CD4-positive, alpha-beta T cell treated with Interferon gamma for 1 hour (primary cell): ENCODE measurements around the gene USP6NL.

ENCODE experiments used
- DNase-seq: peaks from one replicate; pipeline ENCODE4 v3.0.0-alpha.2; 2020

The USP6NL gene

GRCh38 chr10:11546581-11546980 is 64.9 kb downstream of the USP6NL start:
- no peak for DNase-seq

DNA sequence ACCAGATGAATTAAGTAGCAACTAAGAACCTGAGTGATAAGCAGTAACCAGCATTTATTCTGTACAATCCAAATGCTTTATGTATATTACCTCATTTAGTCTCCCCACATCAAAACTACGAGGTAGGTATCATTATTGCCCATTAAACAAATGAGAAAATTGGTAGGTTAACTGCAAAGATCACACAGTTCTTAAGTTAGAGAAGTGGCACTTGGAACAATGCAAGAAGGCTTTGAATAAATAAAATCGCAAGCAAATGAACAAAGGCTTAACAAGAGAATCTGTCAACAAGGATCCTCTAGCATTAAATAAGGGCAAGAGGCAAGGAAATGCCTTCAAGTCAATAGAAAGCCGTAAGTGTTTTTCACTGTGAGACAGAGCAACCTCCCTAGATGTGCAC is 70.2 kb downstream of the USP6NL start:
- no peak for DNase-seq

- no peak for DNase-seq
Observed at GRCh38 chr10:11539191-11539868, 72.1 kb downstream of the USP6NL start.

DNA sequence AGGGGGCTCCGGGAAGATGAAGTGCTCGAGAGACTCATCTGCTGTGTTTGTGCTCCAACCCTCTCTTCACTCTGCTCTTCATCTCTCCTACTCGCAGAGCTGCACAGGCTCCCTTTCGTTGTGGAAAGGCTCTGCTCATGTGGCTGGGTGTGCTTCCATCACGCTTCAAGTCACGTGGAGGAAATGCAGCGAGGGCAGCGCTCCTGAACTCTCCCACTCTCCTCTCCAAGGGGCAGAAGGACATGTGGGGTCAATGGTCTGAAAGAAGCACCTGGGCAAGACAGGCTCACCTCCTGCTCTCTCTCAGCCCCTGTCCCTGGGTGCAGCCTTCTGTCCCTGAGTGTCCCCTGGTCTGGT is 72.6 kb downstream of the USP6NL start:
- DNase-seq = no peak

DNA sequence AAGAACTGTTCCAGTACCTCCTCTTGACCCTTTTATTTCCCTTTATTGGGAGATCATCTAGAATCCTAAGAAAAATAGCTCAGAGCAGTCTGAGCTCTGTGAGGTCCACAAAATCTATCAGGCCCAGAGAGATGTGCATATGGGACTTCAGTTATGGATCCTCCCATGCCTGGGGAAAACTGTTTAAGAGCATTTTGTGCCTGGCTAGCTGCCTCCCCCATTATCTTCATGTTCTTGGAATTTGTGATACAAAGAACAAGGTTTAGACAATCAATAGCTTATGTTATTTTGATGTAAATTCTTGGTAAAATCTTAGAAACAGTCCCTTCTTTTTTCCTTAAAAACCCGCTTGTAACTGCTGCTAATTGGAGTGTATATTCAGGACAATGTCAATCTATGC is 75.2 kb downstream of the USP6NL start:
- DNase-seq = no peak

GRCh38 chr10:11535346-11535959 is 76.0 kb downstream of the USP6NL start:
- DNase-seq = no peak

DNA sequence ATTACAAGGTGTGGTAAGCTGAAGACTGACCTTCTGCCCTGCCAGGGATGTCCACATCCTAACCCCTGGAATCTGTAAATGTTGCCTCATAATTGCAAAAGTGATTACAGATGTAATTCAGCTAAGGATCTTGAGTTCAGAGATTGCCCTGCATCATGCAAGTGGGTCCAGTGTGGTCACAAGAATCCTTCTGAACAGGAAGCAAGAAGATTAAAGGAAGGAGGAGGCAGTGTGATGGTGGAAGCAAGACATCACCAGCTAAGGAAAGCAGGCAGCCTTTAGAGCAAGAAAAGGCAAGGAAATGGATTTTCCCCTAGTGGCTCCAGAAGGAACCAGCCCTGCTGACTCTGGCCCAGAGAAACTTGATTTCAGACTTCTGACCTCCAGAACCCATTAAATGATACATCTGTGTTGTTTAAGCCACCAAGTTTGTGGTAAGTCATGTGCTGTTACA is 78.1 kb downstream of the USP6NL start:
- DNase-seq = no peak

DNA sequence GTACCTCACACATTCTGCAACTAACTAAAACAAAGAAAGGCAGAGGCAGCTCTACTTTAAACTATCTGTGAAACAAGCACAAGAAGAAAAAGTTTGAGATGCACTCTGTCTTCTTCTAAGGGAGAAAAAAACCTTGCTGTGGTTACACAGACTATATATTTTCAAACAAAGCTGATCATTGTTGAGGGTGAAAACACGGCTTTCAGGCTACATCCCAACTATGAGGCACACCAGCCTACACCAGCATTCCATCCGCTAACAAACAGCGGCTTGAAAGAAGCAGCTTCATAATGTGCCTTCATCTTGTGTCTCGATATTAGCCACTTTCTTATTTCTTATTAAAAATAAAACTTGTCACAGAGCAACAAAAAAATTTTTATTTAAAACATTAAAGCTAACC is 79.1 kb downstream of the USP6NL start:
- DNase-seq = no peak

DNA sequence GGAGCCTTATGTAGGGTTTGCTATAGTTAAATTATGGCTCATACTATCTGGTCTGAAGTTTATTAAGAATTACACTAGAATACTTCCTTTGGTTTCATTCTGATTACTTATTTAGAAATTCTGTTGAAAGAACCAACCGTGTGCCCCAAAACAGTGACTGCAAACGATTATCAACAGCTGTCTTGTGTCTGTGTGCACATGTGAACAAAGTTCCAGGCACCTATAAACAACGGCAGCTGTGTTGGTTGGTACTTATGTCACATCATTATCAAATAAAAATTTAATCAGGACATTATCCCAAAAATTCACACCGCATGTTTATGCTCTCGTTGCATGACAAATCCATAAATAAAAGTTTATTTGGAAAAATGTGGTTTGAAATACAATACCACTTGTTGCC is 80.6 kb downstream of the USP6NL start:
- DNase-seq = no peak

- no peak for DNase-seq
Observed at GRCh38 chr10:11529276-11529903, 82.1 kb downstream of the USP6NL start.

DNA sequence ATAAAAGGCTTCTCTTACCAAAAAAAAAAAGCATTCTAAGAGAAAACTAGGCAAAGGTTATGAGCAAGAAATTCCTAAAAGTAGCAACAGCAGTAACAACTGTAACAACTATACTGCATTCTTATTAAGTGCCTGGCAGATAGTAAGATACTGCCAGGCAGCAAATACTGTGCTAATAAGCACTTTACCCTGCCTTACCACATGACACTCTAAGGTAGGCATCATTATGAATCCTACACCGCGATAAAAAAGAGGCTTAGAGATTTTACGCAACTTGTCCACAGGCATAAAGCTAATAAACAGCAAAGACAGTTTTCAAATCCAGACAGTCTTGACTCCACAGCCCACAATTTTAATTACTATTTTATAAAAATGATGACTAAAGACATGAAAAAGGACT is 83.2 kb downstream of the USP6NL start:
- DNase-seq = no peak

- DNase-seq = no peak
Observed at GRCh38 chr10:11527691-11528255, 83.7 kb downstream of the USP6NL start.

- DNase-seq = no peak
Observed at GRCh38 chr10:11527068-11527467, 84.4 kb downstream of the USP6NL start.

DNA sequence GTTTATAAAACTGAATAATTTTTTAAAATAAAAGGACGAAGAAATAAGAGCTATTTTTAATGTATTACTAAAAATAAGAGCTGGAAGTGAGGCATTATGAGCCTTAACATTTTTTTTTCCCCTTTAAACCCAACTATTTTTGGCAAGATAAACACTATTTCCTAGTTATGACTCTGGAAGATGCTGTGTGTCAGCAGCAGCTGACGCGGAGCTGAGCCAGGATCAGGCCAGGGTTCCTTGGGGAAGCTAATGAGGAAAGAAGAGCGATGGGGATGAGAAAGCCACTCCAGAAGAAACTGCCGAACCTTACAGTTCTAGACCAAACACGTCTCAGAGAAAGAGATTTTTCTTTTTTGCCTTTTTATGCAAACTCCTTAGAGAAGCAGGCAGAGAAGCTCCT is 85.9 kb downstream of the USP6NL start:
- DNase-seq = no peak

DNA sequence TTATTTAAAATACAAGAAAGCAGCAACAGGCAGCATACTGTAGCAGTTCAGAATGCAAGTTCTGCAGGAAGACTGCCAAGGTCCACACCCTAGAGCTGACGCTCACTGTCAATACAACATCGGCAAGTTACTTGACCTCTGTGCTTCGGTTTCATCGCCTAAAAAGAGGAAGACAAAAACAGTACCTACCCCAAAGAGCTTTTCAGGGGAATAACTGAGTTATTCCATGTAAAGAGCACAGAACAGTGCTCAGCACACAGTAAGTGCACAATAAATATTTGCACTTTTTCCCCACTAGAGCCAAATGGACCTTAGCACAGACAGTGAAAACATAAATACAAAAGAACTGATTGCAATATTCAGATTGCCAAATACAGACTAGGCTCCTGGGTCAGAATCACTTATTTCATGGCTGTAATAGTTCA is 88.6 kb downstream of the USP6NL start:
- no peak for DNase-seq

DNA sequence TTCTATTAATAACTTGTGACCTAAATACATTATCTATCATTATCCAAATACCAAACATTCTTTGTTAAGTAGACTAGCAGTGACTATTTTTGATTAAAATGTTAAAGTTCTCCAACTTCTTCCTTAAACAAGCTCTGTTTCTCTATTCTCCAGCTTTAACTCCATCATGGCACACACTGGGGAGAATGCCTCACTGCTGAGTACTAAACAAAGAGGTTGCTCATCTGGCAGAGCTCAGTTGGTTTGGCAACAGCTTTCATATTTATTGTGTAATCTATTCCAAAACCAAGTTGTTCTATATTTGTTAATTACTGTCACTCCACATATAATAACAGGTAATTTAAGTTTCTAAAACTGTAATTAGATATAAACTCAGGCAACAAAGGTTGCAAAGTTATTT is 89.6 kb downstream of the USP6NL start:
- no peak for DNase-seq

GRCh38 chr10:11520892-11521291 is 90.6 kb downstream of the USP6NL start:
- DNase-seq = no peak

GRCh38 chr10:11517150-11517549 is 94.3 kb downstream of the USP6NL start:
- no peak for DNase-seq

GRCh38 chr10:11516431-11516746 is 95.1 kb downstream of the USP6NL start:
- DNase-seq = no peak

DNA sequence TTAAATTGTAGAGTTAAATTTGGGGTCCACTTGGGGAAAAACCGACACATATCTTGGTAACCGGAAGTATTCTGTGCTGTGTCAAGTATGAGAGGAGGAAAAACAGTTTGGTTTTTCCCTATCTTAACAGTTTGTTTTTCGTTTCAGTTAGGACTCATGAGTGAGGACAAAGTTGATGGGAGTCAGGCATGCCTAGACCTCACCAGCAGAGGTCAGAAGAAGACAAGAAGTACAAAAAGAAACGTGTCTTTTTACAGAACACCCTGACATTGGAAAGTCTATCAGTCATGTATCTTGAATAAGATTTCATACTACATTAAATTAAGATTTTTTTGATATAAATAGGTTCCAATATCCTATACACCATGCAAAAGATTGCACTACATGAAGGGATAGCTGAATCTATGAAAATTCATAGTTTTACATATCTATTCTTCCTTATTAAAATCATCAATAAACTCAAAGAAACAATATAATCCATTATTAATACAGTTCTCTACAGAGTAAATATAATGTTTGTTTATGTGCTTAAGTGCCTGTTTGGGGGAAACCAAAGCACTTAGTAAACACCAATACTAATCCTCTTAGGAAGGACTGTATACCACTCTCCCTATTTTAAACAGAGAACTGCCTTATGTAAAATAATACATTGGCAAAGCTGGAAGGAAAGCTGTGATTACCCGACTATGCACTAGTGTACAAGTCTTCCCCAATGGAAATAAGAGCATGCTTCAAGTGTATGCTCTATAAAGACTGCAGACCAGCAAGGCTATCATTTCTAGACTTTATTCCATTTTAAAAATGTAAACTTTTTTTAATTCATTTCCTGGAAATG is 95.6 kb downstream of the USP6NL start:
- DNase-seq = peak; percentile 30

GRCh38 chr10:11513727-11514126 is 97.7 kb downstream of the USP6NL start:
- no peak for DNase-seq

DNA sequence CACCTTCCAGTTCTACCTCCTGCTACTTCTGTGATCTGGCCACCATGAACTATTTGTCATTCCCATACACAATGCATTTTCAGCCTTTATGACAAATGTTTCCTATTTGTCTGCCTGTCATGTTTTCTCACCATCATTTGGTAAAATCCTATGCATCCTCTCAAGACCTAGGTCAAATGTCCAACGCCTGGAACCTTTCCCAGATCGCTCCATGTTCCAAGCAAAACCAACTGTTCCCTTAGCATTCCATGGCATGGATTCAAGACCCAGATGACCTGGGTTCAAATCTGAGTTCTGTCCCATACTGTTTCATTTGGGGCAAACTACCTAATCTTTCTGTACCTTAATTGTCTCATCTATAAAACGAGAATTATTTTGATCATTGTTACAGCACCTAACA is 98.9 kb downstream of the USP6NL start:
- DNase-seq = no peak

- DNase-seq = no peak
Observed at GRCh38 chr10:11511321-11511720, 100.1 kb downstream of the USP6NL start.
